Measurements from ENCODE around the gene ATP2A1. TPM values are rescaled to one million over a fixed set of nuclear protein-coding genes. Genes with fewer than 3 reads are reported as not detected.

Gene ATP2A1
- total and polyA plus RNA-seq, 2 experiments from 2014 or later = 0.73 to 4.0 TPM

DNA sequence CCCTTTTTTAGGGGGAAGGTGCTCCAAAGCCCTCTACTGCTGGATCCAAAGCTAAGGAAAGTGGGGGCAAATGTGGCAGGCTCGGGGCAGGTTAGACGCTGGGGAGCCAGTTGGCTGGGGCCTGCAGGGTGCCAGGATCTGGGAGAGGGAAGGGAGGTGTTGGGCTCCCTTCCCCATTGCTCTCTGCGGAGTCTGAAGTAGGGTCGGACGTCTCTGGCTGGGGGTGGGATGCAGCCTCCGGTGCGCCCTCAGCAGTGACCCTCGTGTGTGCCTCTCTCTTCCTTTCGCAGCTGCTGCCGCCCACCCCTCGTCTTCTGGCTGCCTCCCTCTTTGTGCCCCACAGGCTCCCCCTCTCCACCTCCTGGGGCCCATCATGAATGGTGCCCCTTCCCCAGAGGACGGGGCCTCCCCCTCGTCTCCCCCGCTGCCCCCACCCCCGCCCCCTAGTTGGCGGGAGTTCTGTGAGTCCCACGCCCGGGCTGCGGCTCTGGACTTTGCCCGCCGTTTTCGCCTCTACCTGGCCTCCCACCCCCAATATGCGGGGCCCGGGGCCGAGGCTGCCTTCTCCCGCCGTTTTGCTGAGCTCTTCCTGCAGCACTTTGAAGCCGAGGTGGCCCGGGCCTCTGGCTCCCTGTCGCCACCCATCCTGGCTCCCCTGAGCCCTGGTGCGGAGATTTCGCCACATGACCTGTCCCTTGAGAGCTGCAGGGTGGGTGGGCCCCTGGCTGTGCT, 12.4 kb upstream of the ATP2A1 start:
- Histone ChIP-seq H3K36me3 (ENCODE audit: insufficient read depth) (peaks cover 4% of the 10 kb centered on the region), H3F3A (replicated peaks; ENCODE audit: low read depth) (no peaks in the 10 kb centered on the region), H2AFZ (no peak overlapping the region), H4K20me1 (replicated peaks; ENCODE audit: insufficient read depth) (peaks cover 10% of the 10 kb centered on the region), H3K9me2 (ENCODE audit: insufficient read depth) (no peaks in the 10 kb centered on the region), H3K4me2 (no peak overlapping the region), H3K27me3 (ENCODE audit: insufficient read depth) (no peaks in the 10 kb centered on the region), H3K4me1 (ENCODE audit: insufficient read depth) (peaks cover 20% of the 10 kb centered on the region; the same call in 1 of the 2 replicates), H3K27ac (ENCODE audit: low read depth) (no peak overlapping the region), H3K4me3 (no peak overlapping the region), H3K79me2 (replicated peaks; ENCODE audit: insufficient read depth) (peaks cover 27% of the 10 kb centered on the region)
- ATAC-seq (no peak), DNase-seq (ENCODE audit: low spot score) (no peak)
- Mint-ChIP-seq H3K4me3 (peak overlapping the region; percentile 97), H3K36me3 (ENCODE audit: low read depth) (peaks cover 34% of the 10 kb centered on the region), H3K9me3 (no peaks in the 10 kb centered on the region), H3K27me3 (ENCODE audit: insufficient read depth, low read depth, poor library complexity) (peaks cover 16% of the 10 kb centered on the region), H3K4me1 (peaks cover 16% of the 10 kb centered on the region), H3K27ac (no peak overlapping the region)
- TF ChIP-seq ZNF331 (CRISPR knock-in tag; IDR thresholded peaks at IDR 0.05; ENCODE audit: low read depth) = no peak
- no peak for TF ChIP-seq ZNF114 (CRISPR knock-in tag; IDR thresholded peaks at IDR 0.05)
- TF ChIP-seq, protein P1, sequence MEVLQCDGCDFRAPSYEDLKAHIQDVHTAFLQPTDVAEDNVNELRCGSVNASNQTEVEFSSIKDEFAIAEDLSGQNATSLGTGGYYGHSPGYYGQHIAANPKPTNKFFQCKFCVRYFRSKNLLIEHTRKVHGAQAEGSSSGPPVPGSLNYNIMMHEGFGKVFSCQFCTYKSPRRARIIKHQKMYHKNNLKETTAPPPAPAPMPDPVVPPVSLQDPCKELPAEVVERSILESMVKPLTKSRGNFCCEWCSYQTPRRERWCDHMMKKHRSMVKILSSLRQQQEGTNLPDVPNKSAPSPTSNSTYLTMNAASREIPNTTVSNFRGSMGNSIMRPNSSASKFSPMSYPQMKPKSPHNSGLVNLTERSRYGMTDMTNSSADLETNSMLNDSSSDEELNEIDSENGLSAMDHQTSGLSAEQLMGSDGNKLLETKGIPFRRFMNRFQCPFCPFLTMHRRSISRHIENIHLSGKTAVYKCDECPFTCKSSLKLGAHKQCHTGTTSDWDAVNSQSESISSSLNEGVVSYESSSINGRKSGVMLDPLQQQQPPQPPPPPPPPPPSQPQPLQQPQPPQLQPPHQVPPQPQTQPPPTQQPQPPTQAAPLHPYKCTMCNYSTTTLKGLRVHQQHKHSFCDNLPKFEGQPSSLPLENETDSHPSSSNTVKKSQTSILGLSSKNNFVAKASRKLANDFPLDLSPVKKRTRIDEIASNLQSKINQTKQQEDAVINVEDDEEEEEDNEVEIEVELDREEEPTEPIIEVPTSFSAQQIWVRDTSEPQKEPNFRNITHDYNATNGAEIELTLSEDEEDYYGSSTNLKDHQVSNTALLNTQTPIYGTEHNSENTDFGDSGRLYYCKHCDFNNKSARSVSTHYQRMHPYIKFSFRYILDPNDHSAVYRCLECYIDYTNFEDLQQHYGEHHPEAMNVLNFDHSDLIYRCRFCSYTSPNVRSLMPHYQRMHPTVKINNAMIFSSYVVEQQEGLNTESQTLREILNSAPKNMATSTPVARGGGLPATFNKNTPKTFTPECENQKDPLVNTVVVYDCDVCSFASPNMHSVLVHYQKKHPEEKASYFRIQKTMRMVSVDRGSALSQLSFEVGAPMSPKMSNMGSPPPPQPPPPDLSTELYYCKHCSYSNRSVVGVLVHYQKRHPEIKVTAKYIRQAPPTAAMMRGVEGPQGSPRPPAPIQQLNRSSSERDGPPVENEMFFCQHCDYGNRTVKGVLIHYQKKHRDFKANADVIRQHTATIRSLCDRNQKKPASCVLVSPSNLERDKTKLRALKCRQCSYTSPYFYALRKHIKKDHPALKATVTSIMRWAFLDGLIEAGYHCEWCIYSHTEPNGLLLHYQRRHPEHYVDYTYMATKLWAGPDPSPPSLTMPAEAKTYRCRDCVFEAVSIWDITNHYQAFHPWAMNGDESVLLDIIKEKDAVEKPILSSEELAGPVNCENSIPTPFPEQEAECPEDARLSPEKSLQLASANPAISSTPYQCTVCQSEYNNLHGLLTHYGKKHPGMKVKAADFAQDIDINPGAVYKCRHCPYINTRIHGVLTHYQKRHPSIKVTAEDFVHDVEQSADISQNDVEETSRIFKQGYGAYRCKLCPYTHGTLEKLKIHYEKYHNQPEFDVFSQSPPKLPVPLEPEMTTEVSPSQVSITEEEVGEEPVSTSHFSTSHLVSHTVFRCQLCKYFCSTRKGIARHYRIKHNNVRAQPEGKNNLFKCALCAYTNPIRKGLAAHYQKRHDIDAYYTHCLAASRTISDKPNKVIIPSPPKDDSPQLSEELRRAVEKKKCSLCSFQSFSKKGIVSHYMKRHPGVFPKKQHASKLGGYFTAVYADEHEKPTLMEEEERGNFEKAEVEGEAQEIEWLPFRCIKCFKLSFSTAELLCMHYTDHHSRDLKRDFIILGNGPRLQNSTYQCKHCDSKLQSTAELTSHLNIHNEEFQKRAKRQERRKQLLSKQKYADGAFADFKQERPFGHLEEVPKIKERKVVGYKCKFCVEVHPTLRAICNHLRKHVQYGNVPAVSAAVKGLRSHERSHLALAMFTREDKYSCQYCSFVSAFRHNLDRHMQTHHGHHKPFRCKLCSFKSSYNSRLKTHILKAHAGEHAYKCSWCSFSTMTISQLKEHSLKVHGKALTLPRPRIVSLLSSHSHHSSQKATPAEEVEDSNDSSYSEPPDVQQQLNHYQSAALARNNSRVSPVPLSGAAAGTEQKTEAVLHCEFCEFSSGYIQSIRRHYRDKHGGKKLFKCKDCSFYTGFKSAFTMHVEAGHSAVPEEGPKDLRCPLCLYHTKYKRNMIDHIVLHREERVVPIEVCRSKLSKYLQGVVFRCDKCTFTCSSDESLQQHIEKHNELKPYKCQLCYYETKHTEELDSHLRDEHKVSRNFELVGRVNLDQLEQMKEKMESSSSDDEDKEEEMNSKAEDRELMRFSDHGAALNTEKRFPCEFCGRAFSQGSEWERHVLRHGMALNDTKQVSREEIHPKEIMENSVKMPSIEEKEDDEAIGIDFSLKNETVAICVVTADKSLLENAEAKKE (CRISPR knock-in tag; IDR thresholded peaks at IDR 0.05) = no peak
- no peak for TF ChIP-seq STAT1 (IDR thresholded peaks at IDR 0.05; ENCODE audit: unreplicated experiment)
- TF ChIP-seq EZH2 (IDR thresholded peaks at IDR 0.05; ENCODE audit: low read depth, unreplicated experiment) = no peak
- no peak for TF ChIP-seq EZH2phosphoT487 (IDR thresholded peaks at IDR 0.05; ENCODE audit: unreplicated experiment)
- no peak for TF ChIP-seq CREB1 (CRISPR knock-in tag; IDR thresholded peaks at IDR 0.05; ENCODE audit: low read depth)
- no peak for TF ChIP-seq CTCF (conservative IDR thresholded peaks at IDR 0.05; ENCODE audit: low read depth in 2 of 2)
- TF ChIP-seq POLR2AphosphoS5 (IDR thresholded peaks at IDR 0.05; ENCODE audit: low read depth) = no peak
- no peak for TF ChIP-seq NANOG (IDR thresholded peaks at IDR 0.05; ENCODE audit: borderline replicate concordance)
- TF ChIP-seq, protein P2, sequence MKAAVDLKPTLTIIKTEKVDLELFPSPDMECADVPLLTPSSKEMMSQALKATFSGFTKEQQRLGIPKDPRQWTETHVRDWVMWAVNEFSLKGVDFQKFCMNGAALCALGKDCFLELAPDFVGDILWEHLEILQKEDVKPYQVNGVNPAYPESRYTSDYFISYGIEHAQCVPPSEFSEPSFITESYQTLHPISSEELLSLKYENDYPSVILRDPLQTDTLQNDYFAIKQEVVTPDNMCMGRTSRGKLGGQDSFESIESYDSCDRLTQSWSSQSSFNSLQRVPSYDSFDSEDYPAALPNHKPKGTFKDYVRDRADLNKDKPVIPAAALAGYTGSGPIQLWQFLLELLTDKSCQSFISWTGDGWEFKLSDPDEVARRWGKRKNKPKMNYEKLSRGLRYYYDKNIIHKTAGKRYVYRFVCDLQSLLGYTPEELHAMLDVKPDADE (IDR thresholded peaks at IDR 0.05) = no peak
- TF ChIP-seq, protein P3, sequence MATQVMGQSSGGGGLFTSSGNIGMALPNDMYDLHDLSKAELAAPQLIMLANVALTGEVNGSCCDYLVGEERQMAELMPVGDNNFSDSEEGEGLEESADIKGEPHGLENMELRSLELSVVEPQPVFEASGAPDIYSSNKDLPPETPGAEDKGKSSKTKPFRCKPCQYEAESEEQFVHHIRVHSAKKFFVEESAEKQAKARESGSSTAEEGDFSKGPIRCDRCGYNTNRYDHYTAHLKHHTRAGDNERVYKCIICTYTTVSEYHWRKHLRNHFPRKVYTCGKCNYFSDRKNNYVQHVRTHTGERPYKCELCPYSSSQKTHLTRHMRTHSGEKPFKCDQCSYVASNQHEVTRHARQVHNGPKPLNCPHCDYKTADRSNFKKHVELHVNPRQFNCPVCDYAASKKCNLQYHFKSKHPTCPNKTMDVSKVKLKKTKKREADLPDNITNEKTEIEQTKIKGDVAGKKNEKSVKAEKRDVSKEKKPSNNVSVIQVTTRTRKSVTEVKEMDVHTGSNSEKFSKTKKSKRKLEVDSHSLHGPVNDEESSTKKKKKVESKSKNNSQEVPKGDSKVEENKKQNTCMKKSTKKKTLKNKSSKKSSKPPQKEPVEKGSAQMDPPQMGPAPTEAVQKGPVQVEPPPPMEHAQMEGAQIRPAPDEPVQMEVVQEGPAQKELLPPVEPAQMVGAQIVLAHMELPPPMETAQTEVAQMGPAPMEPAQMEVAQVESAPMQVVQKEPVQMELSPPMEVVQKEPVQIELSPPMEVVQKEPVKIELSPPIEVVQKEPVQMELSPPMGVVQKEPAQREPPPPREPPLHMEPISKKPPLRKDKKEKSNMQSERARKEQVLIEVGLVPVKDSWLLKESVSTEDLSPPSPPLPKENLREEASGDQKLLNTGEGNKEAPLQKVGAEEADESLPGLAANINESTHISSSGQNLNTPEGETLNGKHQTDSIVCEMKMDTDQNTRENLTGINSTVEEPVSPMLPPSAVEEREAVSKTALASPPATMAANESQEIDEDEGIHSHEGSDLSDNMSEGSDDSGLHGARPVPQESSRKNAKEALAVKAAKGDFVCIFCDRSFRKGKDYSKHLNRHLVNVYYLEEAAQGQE (IDR thresholded peaks at IDR 0.05; ENCODE audit: unreplicated experiment) = no peak
- TF ChIP-seq JUNB (IDR thresholded peaks at IDR 0.05; ENCODE audit: unreplicated experiment) = no peak

Measured in GM23338 (cell line).